Neuronal stem cell (in vitro differentiated cells): Measurements from ENCODE around the gene EGLN3.

Experiments used
- DNase-seq: peaks from one replicate; pipeline ENCODE4 v3.0.0-alpha.2; 2013; ENCODE audit warnings: low spot score
- H2AFZ ChIP-seq: one replicate; pipeline ENCODE4 v1.6.1; 2013; ENCODE audit warnings: mild to moderate bottlenecking, low read length, inconsistent platforms
- H2AK5ac ChIP-seq: 2 replicates; pipeline ENCODE4 v1.6.1; 2013; ENCODE audit warnings: low read depth, mild to moderate bottlenecking, inconsistent platforms, low read length, moderate library complexity, mixed read lengths
- H2BK120ac ChIP-seq: 2 replicates; pipeline ENCODE4 v1.6.1; 2013; ENCODE audit warnings: low read depth, mild to moderate bottlenecking, inconsistent platforms, low read length, moderate library complexity, mixed read lengths
- H2BK12ac ChIP-seq: one replicate; pipeline ENCODE4 v1.6.1; 2013; ENCODE audit warnings: low read length, inconsistent platforms
- H2BK15ac ChIP-seq: 2 replicates; pipeline ENCODE4 v1.6.1; 2013; ENCODE audit warnings: mild to moderate bottlenecking, low read length, inconsistent platforms, mixed read lengths
- H2BK5ac ChIP-seq: one replicate; pipeline ENCODE4 v1.6.1; 2013; ENCODE audit warnings: inconsistent platforms, mild to moderate bottlenecking, low read length, moderate library complexity
- H3K14ac ChIP-seq: one replicate; pipeline ENCODE4 v1.6.1; 2013; ENCODE audit warnings: low read length, inconsistent platforms
- H3K18ac ChIP-seq: 2 replicates; pipeline ENCODE4 v1.6.1; 2013; ENCODE audit warnings: low read length, inconsistent platforms
- H3K23ac ChIP-seq: 2 replicates; pipeline ENCODE4 v1.6.1; 2013; ENCODE audit warnings: low read depth, mild to moderate bottlenecking, mixed read lengths, low read length, inconsistent platforms; ENCODE audit not compliant: poor library complexity
- H3K27ac ChIP-seq: replicated peaks from 3 replicates; pipeline ENCODE4 v1.5.1; 2013; ENCODE audit warnings: low read length, inconsistent platforms
- H3K27me3 ChIP-seq, 3 experiments: 2 replicates each; pipeline ENCODE4 v1.6.1; 2013; ENCODE audit warnings: low read length in 3 of 3, mild to moderate bottlenecking in 2 of 3, inconsistent platforms in 1 of 3, low read depth in 1 of 3, mixed read lengths in 1 of 3, moderate library complexity in 1 of 3; ENCODE audit not compliant: control insufficient read depth in 3 of 3, insufficient read depth in 3 of 3
- H3K36me3 ChIP-seq, 2 donors: replicated peaks in 1 of 2; 2 replicates each; pipeline ENCODE4 v1.6.1; 2013; ENCODE audit warnings: low read length in 2 of 2; ENCODE audit not compliant: control insufficient read depth in 2 of 2, insufficient read depth in 2 of 2
- H3K4ac ChIP-seq: 2 replicates; pipeline ENCODE4 v1.6.1; 2013; ENCODE audit warnings: inconsistent platforms, mild to moderate bottlenecking, low read length, moderate library complexity
- H3K4me1 ChIP-seq, 2 donors: 1 replicate in 1 of 2; 2 replicates in 1 of 2; pipeline ENCODE4 v1.6.1; 2013; ENCODE audit warnings: low read length in 2 of 2, low read depth in 1 of 2; ENCODE audit not compliant: control insufficient read depth in 2 of 2, insufficient read depth in 1 of 2
- H3K4me2 ChIP-seq: one replicate; pipeline ENCODE4 v1.6.1; 2013; ENCODE audit warnings: mild to moderate bottlenecking, low read length, inconsistent platforms; ENCODE audit not compliant: insufficient read depth, poor library complexity, severe bottlenecking
- H3K4me3 ChIP-seq, 2 donors: 2 replicates each; pipeline ENCODE4 v1.5.1; 2013; ENCODE audit warnings: low read length in 2 of 2, mild to moderate bottlenecking in 2 of 2, inconsistent platforms in 1 of 2, moderate library complexity in 1 of 2
- H3K79me1 ChIP-seq: one replicate; pipeline ENCODE4 v1.6.1; 2013; ENCODE audit warnings: low read depth, mild to moderate bottlenecking, inconsistent platforms, low read length, moderate library complexity
- H3K9ac ChIP-seq: one replicate; pipeline ENCODE4 v1.6.1; 2013; ENCODE audit warnings: mild to moderate bottlenecking, low read depth, low read length, inconsistent platforms; ENCODE audit not compliant: poor library complexity
- H3K9me3 ChIP-seq, 2 donors: replicated peaks in 1 of 2; 2 replicates each; pipeline versions ENCODE3 to v1.6.1; 2013; ENCODE audit warnings: low read length in 2 of 2, mild to moderate bottlenecking in 2 of 2, inconsistent platforms in 1 of 2, low read depth in 1 of 2, mixed read lengths in 1 of 2, moderate library complexity in 1 of 2; ENCODE audit not compliant: control insufficient read depth in 2 of 2, insufficient read depth in 1 of 2
- H4K8ac ChIP-seq: one replicate; pipeline ENCODE4 v1.6.1; 2013; ENCODE audit warnings: low read depth, mild to moderate bottlenecking, inconsistent platforms, low read length, moderate library complexity
- H4K91ac ChIP-seq: one replicate; pipeline ENCODE4 v1.6.1; 2013; ENCODE audit warnings: low read length, low read depth, mild to moderate bottlenecking, inconsistent platforms; ENCODE audit not compliant: poor library complexity
- WGBS, 2 donors: extraction: QIAGEN DNeasy Blood & Tissue Kit; methylation state at CpG; one replicate each; pipeline ENCODE4 v1.1.7; 2013; ENCODE audit warnings: missing lambda C conversion rate in 2 of 2, mixed read lengths in 1 of 2; ENCODE audit not compliant: insufficient read length in 2 of 2, insufficient replicate concordance in 1 of 2; ENCODE audit errors: extremely low coverage in 2 of 2; 5-methylcytosine and 5-hydroxymethylcytosine counted together

The EGLN3 gene

DNA sequence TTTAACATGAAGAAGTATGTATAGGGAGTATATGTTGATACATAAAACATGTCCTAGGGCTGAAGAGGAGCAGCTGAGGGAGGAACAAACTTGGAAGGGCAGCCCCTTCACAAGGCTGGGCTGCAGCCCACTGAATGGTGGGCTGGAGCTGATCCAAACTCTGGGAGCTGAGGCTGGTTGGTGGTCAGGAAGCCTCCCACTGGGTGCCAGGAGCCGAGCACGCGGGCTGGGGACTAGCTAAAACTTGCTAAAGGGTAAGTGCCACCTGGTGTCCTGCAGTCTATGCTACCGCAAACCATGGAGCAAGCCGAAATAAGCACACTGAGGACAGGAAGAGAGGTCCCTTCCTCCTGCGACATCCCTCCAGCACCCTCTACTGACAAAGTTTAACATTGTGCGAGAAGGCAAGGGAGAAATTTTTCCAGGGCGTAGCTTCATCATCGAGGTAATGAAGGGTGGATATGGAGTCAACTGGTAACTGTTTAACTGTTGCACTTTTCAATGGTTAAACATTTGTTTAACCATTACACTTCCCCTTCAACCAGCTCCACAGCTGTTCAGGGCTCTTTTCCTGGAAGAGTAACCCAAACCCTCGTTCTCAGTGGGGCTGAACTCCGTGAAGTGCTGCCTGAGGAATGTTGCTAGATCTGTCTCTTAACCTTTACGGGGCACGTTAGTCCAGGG lies 42.2 kb downstream of the EGLN3 start:
- Histone ChIP-seq H3K4ac (no peak overlapping the region), H3K9ac (no peak overlapping the region), H3K4me2 (no peak overlapping the region), H3K23ac (no peak overlapping the region), H2BK5ac (no peak overlapping the region), H2AFZ (no peak overlapping the region), H3K4me3 (no peak overlapping the region), H3K4me1 (no peaks in the 10 kb centered on the region), H2AK5ac (no peak overlapping the region), H3K27me3 (no peaks in the 10 kb centered on the region), H3K36me3 (no peaks in the 10 kb centered on the region), H2BK120ac (no peak overlapping the region), H4K91ac (no peak overlapping the region), H3K27ac (no peak overlapping the region), H3K9me3 (peaks cover 0 to 3% of the 10 kb centered on the region in 2 donors), H3K14ac (no peak overlapping the region), H3K18ac (no peak overlapping the region), H3K79me1 (no peaks in the 10 kb centered on the region), H2BK12ac (no peak overlapping the region), H2BK15ac (no peak overlapping the region), H4K8ac (no peak overlapping the region)
- WGBS, 2 donors: no CpG with 5 or more reads among the region's 13 CpGs
- DNase-seq: no peak

GRCh38 chr14:33906968-33907367 lies 43.9 kb downstream of the EGLN3 start:
- no peak overlapping the region for H3K23ac ChIP-seq
- H3K4me2 ChIP-seq: no peak overlapping the region
- no peak overlapping the region for H3K4me3 ChIP-seq
- H4K8ac ChIP-seq: no peak overlapping the region
- H2BK15ac ChIP-seq: no peak overlapping the region
- WGBS, 2 donors: no CpG with 5 or more reads among the region's 2 CpGs
- H3K18ac ChIP-seq: no peak overlapping the region
- H2BK12ac ChIP-seq: no peak overlapping the region
- H3K9me3 ChIP-seq: peaks cover 0 to 3% of the 10 kb centered on the region in 2 donors
- no peaks in the 10 kb centered on the region for H3K27me3 ChIP-seq
- H3K9ac ChIP-seq: no peak overlapping the region
- H3K36me3 ChIP-seq: no peaks in the 10 kb centered on the region
- H3K4ac ChIP-seq: no peak overlapping the region
- no peaks in the 10 kb centered on the region for H3K4me1 ChIP-seq
- no peak overlapping the region for H2BK120ac ChIP-seq
- no peak overlapping the region for H3K27ac ChIP-seq
- H3K14ac ChIP-seq: no peak overlapping the region
- no peak overlapping the region for H2AFZ ChIP-seq
- no peak overlapping the region for H2AK5ac ChIP-seq
- DNase-seq: no peak
- no peak overlapping the region for H2BK5ac ChIP-seq
- no peaks in the 10 kb centered on the region for H3K79me1 ChIP-seq
- H4K91ac ChIP-seq: no peak overlapping the region

GRCh38 chr14:33904609-33905008 lies 46.3 kb downstream of the EGLN3 start:
- Histone ChIP-seq H3K4me1 (no peaks in the 10 kb centered on the region), H3K23ac (no peak overlapping the region), H2AK5ac (no peak overlapping the region), H2BK12ac (no peak overlapping the region), H3K14ac (no peak overlapping the region), H3K27ac (no peak overlapping the region), H2AFZ (no peak overlapping the region), H3K27me3 (no peaks in the 10 kb centered on the region), H3K4me2 (no peak overlapping the region), H4K8ac (no peak overlapping the region), H3K9me3 (peaks cover 0 to 3% of the 10 kb centered on the region in 2 donors), H3K79me1 (no peaks in the 10 kb centered on the region), H3K18ac (no peak overlapping the region), H2BK120ac (no peak overlapping the region), H3K9ac (no peak overlapping the region), H3K4ac (no peak overlapping the region), H4K91ac (no peak overlapping the region), H2BK5ac (no peak overlapping the region), H3K4me3 (no peak overlapping the region), H3K36me3 (no peaks in the 10 kb centered on the region), H2BK15ac (no peak overlapping the region)
- DNase-seq: no peak
- WGBS, 2 donors: no CpG with 5 or more reads among the region's 5 CpGs

- H2AFZ ChIP-seq: no peak overlapping the region
- DNase-seq: no peak
These were observed 47.5 kb downstream of the EGLN3 start for GRCh38 chr14:33903369-33903768.

More at GRCh38 chr14:33903369-33903768, 47.5 kb downstream of the EGLN3 start:
- no peak overlapping the region for H2BK120ac ChIP-seq
- H2AK5ac ChIP-seq: no peak overlapping the region
- no peaks in the 10 kb centered on the region for H3K9me3 ChIP-seq
- H3K4me3 ChIP-seq: no peak overlapping the region
- H2BK5ac ChIP-seq: no peak overlapping the region
- no peak overlapping the region for H3K18ac ChIP-seq
- no peaks in the 10 kb centered on the region for H3K4me1 ChIP-seq
- H3K79me1 ChIP-seq: no peaks in the 10 kb centered on the region
- no peak overlapping the region for H4K8ac ChIP-seq
- no peak overlapping the region for H2BK12ac ChIP-seq
- H3K4ac ChIP-seq: no peak overlapping the region
- no peak overlapping the region for H2BK15ac ChIP-seq
- no peak overlapping the region for H3K4me2 ChIP-seq
- no peaks in the 10 kb centered on the region for H3K36me3 ChIP-seq
- H3K23ac ChIP-seq: no peak overlapping the region
- no peak overlapping the region for H3K14ac ChIP-seq
- no peak overlapping the region for H3K27ac ChIP-seq
- WGBS, 2 donors: no CpG with 5 or more reads among the region's 2 CpGs
- no peak overlapping the region for H4K91ac ChIP-seq
- H3K27me3 ChIP-seq: no peaks in the 10 kb centered on the region
- no peak overlapping the region for H3K9ac ChIP-seq
